Pancreas (tissue), 10 donors: ENCODE results near the gene PGM2L1. TPM values are rescaled to one million over a fixed set of nuclear protein-coding genes. Genes with fewer than 3 reads are reported as not detected.
A peak's percentile ranks its signal among the peaks of the same experiment; 100 is the strongest.

Experiments
- ATAC-seq, 4 donors: fragments of 200-7000 bp; cut with Tn5 transposase; one replicate each; pipeline versions ENCODE4 v1.8.0 to v1.9.1; 2020; ENCODE audit warnings: mild to moderate bottlenecking in 4 of 4, moderate library complexity in 4 of 4
- DNase-seq, 6 donors: peaks; one replicate each; pipeline ENCODE4 v3.0.0-alpha.2; 2020
- FAIRE-seq: peaks from 2 replicates; lab custom pipeline; 2012; peaks lifted over from hg19 to GRCh38; lab: Jason Lieb, UNC
- H3K27ac ChIP-seq, 4 donors: fragments of 200-600 bp; sonication (generic); 1 replicate in 3 of 4; 2 replicates in 1 of 4; pipeline versions ENCODE4 v1.5.0 to v1.8.0; 2020
- H3K27me3 ChIP-seq, 4 donors: fragments of 200-600 bp; one replicate each; pipeline ENCODE4 v1.8.0; 2021
- H3K36me3 ChIP-seq, 3 donors: fragments of 200-600 bp; sonication (generic) in 1 of 3; one replicate each; pipeline versions ENCODE4 v1.5.0 to v1.8.0; 2020 to 2021
- H3K4me1 ChIP-seq, 3 donors: fragments of 200-600 bp; one replicate each; pipeline ENCODE4 v1.8.0; 2021
- H3K4me3 ChIP-seq, 4 donors: fragments of 200-600 bp; sonication (generic) in 2 of 4; one replicate each; pipeline versions ENCODE4 v1.5.0 to v1.8.0; 2020 to 2021
- H3K9me3 ChIP-seq, 4 donors: fragments of 200-600 bp; one replicate each; pipeline ENCODE4 v1.8.0; 2021
- WGBS, 2 donors: extraction: QIAGEN DNeasy Blood & Tissue Kit; methylation state at CpG; one replicate each; pipeline ENCODE4 v1.1.7; 2013; 5-methylcytosine and 5-hydroxymethylcytosine counted together
- intact Hi-C, 3 donors: fragments of 100-400 bp; cut with DNase I; formaldehyde crosslinking; loops; one replicate each; pipeline versions ENCODE4 v1.11.1 to v1.14.2; 2022
- polyA plus RNA-seq, 2 donors: library from polyadenylated mRNA; stranded (reverse); fragments of 200-250 nt; gene quantifications; one replicate each; pipeline ENCODE4 v1.2.3, GENCODE V29; 2013
- total RNA-seq, 6 donors: library from RNA; stranded (reverse); fragmentation: NEBNext Ultra II Directional in 4 of 6; extraction: Animal tissue kit (Norgen Biotek cat#: 25700) in 4 of 6; gene quantifications; one replicate each; pipeline versions ENCODE4 v1.2.1 to v1.2.4, GENCODE V29; 2021 to 2023
- TF ChIP-seq, protein P1 (sequence below), 4 donors: fragments of 200-600 bp; sonication (generic) in 3 of 4; IDR thresholded peaks; one replicate each; pipeline versions ENCODE4 v1.5.0 to v1.8.0; 2021; ENCODE audit warnings: antibody characterized with exemption in 4 of 4
- donor health status: healthy with polysubstance abuse.
- donor health status: DM: no; HTN: no; CAD: no; lungs with moderate emphysema.
- donor health status: DM: no; HTN: no; CAD: no.
- donor health status: control.
- donor health status: control.
- donor health status: Bipolar disorder and iron deficiency.
- donor health status: DM: yes; HTN: yes; CAD: no.
- donor health status: DM: no; HTN: no; CAD: no.
- donor health status: DM: no; HTN: no; CAD: no.
- donor health status: DM: yes; HTN: yes; CAD: no.

PGM2L1 gene
- total and polyA plus RNA-seq, 8 donors, result 0.96 to 9.5 (median 3.5) TPM

DNA sequence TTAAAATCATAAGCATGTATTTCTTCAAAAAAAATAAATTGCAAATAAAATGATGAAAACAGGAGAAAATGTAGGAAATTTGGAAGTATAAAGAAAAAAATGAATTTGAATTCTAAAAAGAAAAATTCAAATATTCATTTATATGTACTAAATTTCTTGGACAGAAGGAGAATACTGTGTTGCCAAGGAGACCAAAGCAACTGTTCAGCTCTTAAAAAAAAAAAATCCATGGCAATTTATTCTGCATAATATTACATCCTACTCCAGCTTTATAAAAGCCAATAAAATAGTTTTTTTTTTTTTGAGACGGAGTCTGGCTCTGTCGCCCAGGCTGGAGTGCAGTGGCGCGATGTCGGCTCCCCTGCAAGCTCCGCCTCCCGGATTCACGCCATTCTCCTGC is 6.0 kb downstream of the PGM2L1 start:
- Histone ChIP-seq H3K27ac (no peak overlapping the region), H3K36me3 (no peaks in the 10 kb centered on the region), H3K9me3 (no peaks in the 10 kb centered on the region), H3K4me1 (peaks cover 0 to 2% (median 0%) of the 10 kb centered on the region in 3 donors), H3K4me3 (no peak overlapping the region), H3K27me3 (no peaks in the 10 kb centered on the region)
- ATAC-seq, result no peak
- whole genome bisulfite sequencing, 2 donors, result 98 to 99% methylated on average over 8 of the region's 8 CpGs
- TF ChIP-seq, protein P1, sequence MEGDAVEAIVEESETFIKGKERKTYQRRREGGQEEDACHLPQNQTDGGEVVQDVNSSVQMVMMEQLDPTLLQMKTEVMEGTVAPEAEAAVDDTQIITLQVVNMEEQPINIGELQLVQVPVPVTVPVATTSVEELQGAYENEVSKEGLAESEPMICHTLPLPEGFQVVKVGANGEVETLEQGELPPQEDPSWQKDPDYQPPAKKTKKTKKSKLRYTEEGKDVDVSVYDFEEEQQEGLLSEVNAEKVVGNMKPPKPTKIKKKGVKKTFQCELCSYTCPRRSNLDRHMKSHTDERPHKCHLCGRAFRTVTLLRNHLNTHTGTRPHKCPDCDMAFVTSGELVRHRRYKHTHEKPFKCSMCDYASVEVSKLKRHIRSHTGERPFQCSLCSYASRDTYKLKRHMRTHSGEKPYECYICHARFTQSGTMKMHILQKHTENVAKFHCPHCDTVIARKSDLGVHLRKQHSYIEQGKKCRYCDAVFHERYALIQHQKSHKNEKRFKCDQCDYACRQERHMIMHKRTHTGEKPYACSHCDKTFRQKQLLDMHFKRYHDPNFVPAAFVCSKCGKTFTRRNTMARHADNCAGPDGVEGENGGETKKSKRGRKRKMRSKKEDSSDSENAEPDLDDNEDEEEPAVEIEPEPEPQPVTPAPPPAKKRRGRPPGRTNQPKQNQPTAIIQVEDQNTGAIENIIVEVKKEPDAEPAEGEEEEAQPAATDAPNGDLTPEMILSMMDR (IDR thresholded peaks at IDR 0.05), result no peak
- intact Hi-C loops, result loop anchor here in 2 of 3 donors (5.0 kb wide), 1 partner anchor 55 kb away; no protein-coding TSS in a partner anchor
- DNase-seq, result no peak
- FAIRE-seq, result no peak

GRCh38 chr11:74391193-74391592 is 7.0 kb downstream of the PGM2L1 start:
- no peaks in the 10 kb centered on the region for H3K9me3 ChIP-seq
- no peak for ATAC-seq
- no peak for FAIRE-seq
- intact Hi-C loops, result loop anchor here in 2 of 3 donors (5.0 kb wide), 1 partner anchor 56 kb away; no protein-coding TSS in a partner anchor
- TF ChIP-seq, protein P1 (IDR thresholded peaks at IDR 0.05), result no peak
- no peak overlapping the region for H3K27ac ChIP-seq
- H3K4me1 ChIP-seq, result peaks cover 0 to 2% (median 0%) of the 10 kb centered on the region in 3 donors
- 48 to 72% methylated on average over 3 of the region's 3 CpGs for WGBS, 2 donors
- no peaks in the 10 kb centered on the region for H3K27me3 ChIP-seq
- no peaks in the 10 kb centered on the region for H3K36me3 ChIP-seq
- H3K4me3 ChIP-seq, result no peak overlapping the region
- no peak for DNase-seq

GRCh38 chr11:74390697-74391096 is 7.5 kb downstream of the PGM2L1 start:
- H3K4me1 ChIP-seq, result peaks cover 0 to 2% (median 0%) of the 10 kb centered on the region in 3 donors
- intact Hi-C loops, result loop anchor here in 2 of 3 donors (5.0 kb wide), 1 partner anchor 57 kb away; no protein-coding TSS in a partner anchor
- TF ChIP-seq, protein P1 (IDR thresholded peaks at IDR 0.05), result no peak
- no peaks in the 10 kb centered on the region for H3K36me3 ChIP-seq
- no peak overlapping the region for H3K4me3 ChIP-seq
- no peak for DNase-seq
- H3K9me3 ChIP-seq, result no peaks in the 10 kb centered on the region
- 74 to 86% methylated on average over 2 of the region's 2 CpGs for WGBS, 2 donors
- H3K27ac ChIP-seq, result no peak overlapping the region
- FAIRE-seq, result no peak
- no peaks in the 10 kb centered on the region for H3K27me3 ChIP-seq
- no peak for ATAC-seq

DNA sequence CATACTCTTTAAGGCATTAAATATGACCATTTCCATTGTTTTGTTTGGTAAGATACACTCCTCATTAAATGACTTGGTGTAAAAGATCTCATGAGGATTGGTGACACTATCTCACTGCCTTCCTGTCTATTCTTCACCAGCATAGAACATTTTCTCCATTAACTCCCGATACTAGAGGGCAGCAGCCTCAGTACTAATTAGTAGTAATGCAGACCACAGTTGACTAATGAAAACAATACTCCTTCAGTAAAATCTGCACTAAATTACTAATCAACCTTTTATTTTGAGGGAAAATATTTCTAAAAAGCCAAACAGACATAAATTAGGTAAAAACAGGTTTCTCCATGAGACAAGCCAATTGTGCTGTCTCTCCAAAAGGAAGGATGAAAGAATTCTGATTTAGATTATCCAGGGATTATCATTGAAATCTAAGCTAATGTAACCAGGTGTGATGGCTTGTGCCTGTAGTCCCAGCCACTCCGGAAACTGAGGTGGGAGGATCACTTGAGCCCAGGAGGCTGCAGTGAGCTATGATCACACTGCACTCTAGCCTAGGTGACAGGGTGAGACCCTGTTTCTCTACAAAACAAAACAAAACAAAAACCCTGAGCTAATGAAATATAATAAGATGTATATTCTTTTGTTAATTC is 9.4 kb downstream of the PGM2L1 start:
- peaks cover 0 to 2% (median 0%) of the 10 kb centered on the region in 3 donors for H3K4me1 ChIP-seq
- DNase-seq, result peak in 3 of 6 donors; percentile 47 to 61 (median 57)
- ATAC-seq, result peak; percentile 74 to 99 (median 83)
- no peaks in the 10 kb centered on the region for H3K36me3 ChIP-seq
- TF ChIP-seq, protein P1 (IDR thresholded peaks at IDR 0.05), result peak; percentile 23 to 65 (median 46)
- H3K4me3 ChIP-seq, result no peak overlapping the region
- no peak overlapping the region for H3K27ac ChIP-seq
- no peaks in the 10 kb centered on the region for H3K27me3 ChIP-seq
- WGBS, 2 donors, result 0 to 2% methylated on average over 2 of the region's 2 CpGs
- no peaks in the 10 kb centered on the region for H3K9me3 ChIP-seq
- intact Hi-C loops, result no loop called here
- peak; percentile 90 for FAIRE-seq

DNA sequence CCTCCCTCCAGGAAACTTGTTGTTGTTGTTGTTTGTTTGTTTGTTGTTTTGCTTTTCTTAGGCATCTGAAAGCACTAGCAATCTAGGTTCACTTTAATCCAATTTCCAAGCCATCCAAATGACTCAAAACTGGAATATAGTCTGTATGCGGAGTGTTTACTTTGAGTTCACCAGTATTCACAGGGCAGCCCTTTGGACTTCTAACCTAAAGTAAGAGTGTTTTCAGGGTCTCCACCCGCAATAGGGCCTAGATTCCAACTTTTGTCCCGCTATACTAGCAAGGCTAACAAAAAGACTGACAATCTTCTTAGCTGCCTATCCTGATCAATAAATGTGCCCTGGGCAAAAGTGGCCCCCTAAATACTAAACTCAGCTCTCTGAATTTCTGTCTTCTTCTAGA is 13.6 kb downstream of the PGM2L1 start:
- WGBS, 2 donors, result 92 to 96% methylated on average over 3 of the region's 3 CpGs
- H3K27ac ChIP-seq, result no peak overlapping the region
- peaks cover 0 to 5% (median 2%) of the 10 kb centered on the region in 3 donors for H3K4me1 ChIP-seq
- H3K27me3 ChIP-seq, result no peaks in the 10 kb centered on the region
- TF ChIP-seq, protein P1 (IDR thresholded peaks at IDR 0.05), result no peak
- no peaks in the 10 kb centered on the region for H3K9me3 ChIP-seq
- DNase-seq (no peak), ATAC-seq (no peak), FAIRE-seq (no peak)
- no peak overlapping the region for H3K4me3 ChIP-seq
- no peaks in the 10 kb centered on the region for H3K36me3 ChIP-seq
- intact Hi-C loops, result no loop called here
